Endometrium (tissue), 2 donors: ENCODE data around the gene ARL4D.
"Not testable (repeated sequence)": the region's sequence is repeated elsewhere in the genome, so short reads cannot be mapped to it uniquely, and the experiment has no call there.

Experiments
- FAIRE-seq: peaks from 2 replicates; lab custom pipeline; 2012; peaks lifted over from hg19 to GRCh38; lab: Jason Lieb, UNC
- donor health status: control.
- donor health status: control.

Gene ARL4D

DNA sequence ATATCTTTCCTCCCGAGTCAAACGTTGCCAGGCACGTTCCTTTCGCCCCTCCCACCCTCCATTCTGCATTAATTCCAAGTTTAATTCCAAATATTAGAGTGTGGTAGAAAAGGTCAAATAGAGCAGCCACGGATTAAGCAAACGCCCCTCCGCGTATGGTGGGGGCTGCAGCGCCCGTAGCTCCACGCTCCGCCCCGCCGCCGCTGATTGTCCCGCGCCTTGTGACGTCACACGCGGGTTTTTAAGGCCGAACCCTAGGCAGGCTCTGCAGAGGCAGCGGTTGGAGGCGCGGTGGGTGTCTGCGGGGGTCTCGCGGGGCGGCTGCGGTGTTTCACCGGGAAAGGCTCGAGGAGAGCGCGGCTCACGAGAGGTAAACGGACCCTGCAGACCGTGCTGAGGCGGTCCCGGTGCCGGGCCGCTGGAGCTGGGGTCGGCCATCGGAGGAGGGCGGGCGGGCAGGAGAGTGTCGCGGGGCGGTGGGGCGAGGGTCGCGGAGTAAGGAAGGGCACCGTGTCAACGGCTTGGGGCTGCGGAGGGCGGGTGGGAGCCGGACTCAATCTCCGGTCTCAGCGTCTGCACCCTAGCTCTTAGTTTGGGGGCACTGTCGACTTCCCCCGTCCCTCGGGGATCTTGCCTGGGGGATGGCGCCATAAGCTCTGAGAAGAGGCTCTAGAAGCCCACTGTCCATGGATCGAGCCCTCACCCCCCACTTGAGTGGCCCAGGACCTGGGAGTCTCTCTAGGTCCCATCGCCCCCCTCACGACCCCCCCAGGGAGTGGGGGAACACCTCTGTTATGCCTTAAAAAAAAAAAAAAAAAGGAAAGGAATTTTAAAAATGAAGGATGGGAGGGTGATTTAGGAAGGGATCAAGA, at the start of gene ARL4D:
TSS of gene ARL4D (plus strand) at position 270 of the 872 bp plus-strand sequence. CDS start 740 bp downstream, outside the sequence.
- FAIRE-seq, result peak; percentile 76

DNA sequence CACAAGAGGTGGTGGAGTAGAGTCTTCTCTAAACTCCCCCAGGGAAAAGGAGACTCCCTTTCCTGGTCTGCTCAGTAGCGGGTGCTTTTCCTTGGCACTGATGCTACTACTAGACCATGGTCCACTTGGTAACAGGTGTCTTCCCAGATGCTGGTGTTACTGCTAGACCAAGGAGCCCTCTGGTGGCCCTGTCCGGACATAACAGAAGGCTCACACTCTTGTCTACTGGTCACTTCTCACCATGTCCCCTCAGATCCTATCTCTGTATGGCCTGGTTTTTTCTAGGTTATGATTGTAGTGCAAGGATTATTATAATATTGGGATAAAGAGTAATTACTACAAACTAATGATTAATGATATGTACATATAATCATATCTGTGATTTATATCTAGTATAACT, 49.7 kb upstream of the ARL4D start:
- FAIRE-seq, result no peak

DNA sequence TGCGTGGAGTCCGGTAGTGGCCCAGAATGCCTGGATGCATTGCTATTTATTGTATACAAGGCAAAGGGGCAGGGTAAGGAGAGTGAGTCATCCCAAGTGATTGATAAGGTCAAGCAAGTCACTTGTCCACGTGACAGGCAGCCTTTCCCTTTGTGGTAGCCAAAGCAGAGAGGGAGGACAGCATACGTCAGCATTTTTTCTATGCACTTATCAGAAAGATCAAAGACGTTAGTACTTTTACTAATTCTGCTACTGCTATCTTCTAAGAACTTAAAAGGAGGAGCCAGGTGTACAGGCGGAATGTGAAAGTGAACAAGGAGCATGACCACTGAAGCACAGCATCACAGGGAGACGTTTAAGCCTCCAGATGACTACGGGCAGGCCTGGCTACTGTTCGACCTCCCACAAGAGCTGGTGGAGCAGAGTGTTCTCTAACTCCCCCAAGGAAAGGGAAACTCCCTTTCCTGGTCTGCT, 47.9 kb upstream of the ARL4D start:
- FAIRE-seq, result no peak

- no peak for FAIRE-seq
These were observed 47.1 kb upstream of the ARL4D start for GRCh38 chr17:43351691-43352090.

- FAIRE-seq, result no peak
These were observed 46.0 kb upstream of the ARL4D start for GRCh38 chr17:43352579-43353331.

GRCh38 chr17:43353393-43353792, 45.4 kb upstream of the ARL4D start:
- no peak for FAIRE-seq

GRCh38 chr17:43354371-43354770, 44.4 kb upstream of the ARL4D start:
- FAIRE-seq, result no peak

DNA sequence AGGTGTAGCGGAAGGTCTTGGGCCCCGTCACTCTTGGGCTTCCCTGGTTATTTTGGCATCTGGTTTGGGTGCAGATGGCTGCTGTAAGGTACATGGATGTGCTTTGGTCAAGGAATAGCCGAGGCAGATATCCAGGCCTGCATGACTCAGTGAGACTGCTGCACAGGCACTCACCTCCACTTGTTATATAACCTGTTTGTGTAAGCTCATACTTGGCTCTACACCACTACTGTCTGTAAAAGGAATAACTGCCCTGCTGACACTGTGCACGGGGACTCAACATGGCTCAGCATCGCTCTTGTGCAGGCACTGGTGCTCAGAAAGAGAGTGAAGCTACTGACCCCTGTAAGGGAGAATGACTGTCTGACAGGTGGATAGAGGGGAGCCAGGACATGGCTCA, 42.3 kb upstream of the ARL4D start:
- no peak for FAIRE-seq

DNA sequence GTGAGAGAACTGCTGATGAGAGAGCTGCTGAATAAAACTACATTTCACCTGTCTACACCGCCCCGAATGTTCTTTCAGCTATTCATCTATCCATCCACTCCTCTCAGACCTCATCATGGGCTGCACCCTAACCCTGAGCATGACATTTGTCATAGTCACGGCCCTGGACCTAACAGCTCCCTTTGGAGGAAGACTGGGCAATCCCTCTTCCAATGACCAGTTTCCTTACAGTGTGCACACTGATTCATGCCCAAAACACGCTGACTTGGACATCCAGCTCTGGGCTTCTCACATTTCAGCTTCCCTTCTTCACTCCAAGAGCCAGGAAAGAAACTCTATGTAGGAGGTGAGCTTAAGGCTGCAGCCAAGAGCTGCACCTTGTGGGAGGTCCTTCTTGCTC, 41.8 kb upstream of the ARL4D start:
- no peak for FAIRE-seq

DNA sequence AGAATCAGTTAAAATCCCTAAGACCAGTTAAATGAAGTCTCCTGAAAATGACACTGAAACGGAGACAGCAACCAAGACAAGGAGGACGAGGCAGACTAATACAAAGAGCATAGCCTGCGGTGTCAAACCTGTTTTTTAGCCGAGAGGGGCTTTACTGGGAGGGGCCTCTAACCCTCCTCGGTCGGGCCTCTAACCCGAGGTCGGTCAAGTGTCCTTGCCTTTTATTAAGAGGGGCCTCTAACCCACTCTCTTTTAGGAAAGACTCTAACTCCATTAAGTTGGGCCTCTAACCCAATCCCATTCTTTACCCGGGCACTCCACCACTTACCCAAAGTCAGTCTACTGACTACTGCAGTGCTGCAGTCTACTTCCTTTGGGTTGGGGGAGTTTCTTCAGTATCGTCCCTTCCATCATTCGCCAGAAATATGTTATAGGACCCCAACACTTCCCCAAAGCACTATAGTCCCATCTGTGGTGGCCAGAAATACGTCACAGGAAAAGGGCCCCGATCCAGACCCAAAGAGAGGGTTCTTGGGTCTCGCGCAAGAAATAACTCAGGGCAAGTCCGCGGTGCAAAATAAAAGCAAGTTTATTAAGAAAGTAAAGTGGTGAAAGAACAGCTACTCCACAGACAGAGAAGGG, 39.2 kb upstream of the ARL4D start:
- FAIRE-seq, result no peak

GRCh38 chr17:43360376-43360738, 38.4 kb upstream of the ARL4D start:
- no peak for FAIRE-seq

GRCh38 chr17:43360739-43361505, 37.9 kb upstream of the ARL4D start:
- FAIRE-seq, result peak; percentile 95

- FAIRE-seq, result no peak
These were observed 35.4 kb upstream of the ARL4D start for GRCh38 chr17:43363181-43363925.

GRCh38 chr17:43363926-43364285, 34.9 kb upstream of the ARL4D start:
- no peak for FAIRE-seq

GRCh38 chr17:43365356-43365755, 33.4 kb upstream of the ARL4D start:
- no peak for FAIRE-seq

- FAIRE-seq, result not testable (repeated sequence)
These were observed 32.9 kb upstream of the ARL4D start for GRCh38 chr17:43365921-43366320.

GRCh38 chr17:43366891-43367736, 31.7 kb upstream of the ARL4D start:
- no peak for FAIRE-seq

GRCh38 chr17:43367737-43368242, 31.0 kb upstream of the ARL4D start:
- peak; percentile 96 for FAIRE-seq

DNA sequence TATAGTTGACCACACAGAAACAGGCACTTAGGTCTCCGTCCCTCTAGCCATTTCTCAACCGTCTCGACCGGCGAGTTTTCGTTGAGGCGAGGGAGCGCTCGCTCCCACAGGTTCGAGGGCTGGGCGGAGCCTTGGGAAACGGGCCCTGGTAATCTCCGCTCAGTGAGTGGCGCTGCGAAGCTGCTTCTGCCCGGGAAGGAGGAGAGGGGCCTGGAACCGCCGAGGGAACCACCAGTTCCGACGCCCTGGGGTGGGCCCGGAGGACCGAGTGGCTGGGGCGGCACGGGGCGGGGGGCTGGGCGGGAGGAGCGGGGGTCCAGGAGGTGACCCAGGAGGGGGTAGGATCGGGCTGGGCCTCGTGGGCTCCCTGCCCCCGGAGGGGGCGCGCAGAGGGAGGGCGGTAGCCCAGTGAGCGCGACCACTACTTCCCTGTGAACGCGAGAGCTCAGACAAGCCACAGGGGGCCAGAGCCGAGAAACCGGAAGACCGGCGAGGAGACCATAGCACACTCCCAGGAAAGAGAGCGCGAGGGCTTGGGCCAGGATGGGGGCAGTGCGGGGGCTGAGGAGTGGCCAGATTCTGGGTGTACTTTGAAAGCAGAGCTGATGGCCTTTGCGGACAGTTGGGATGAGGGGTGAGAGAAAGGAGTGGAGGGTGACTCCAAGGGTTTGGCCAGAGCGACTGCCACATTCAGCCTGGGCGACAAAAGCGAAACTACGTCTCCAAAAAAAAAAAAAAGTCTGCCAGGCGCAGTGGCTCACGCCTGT, 29.9 kb upstream of the ARL4D start:
- no peak for FAIRE-seq
